Measurements from ENCODE around the gene TNFAIP3. TPM values are rescaled to one million over a fixed set of nuclear protein-coding genes. Genes with fewer than 3 reads are reported as not detected.

The TNFAIP3 gene
- polyA plus RNA-seq, 3 donors: 7.2 to 10.7 (median 7.8) TPM

DNA sequence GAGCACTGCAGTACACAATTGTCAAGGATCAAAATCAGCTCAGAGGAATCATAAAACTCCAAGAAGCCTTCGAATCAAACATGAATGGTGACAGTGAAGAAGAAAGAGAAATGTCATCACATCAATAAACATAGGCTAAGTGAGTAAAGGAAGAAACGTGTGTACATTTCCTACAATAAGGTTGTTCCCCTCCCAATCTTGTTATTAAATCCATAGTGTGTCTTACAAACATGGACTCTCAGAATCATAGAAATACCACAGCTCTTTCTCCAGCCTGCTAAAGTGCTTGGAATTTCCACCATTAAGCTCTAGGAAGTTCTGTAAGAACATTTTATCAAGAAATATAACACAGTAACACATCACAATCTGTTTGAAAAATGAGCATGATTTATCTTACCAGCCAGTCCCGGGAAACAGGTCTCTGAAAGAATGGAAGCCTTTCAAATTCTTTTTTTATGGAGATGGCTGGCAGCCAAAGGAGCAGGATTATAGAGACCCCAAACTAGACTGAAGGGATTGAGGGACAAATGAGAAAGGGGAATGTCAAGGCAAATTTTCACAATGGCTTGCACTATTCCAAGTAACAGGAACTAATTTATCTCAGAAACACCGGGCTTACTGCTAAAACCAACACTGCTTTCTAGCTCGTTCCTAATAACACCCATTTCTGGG lies 4.5 kb upstream of the TNFAIP3 start:
- DNase-seq (ENCODE audit: low read depth in 3 of 3, low spot score in 2 of 3): no peak

DNA sequence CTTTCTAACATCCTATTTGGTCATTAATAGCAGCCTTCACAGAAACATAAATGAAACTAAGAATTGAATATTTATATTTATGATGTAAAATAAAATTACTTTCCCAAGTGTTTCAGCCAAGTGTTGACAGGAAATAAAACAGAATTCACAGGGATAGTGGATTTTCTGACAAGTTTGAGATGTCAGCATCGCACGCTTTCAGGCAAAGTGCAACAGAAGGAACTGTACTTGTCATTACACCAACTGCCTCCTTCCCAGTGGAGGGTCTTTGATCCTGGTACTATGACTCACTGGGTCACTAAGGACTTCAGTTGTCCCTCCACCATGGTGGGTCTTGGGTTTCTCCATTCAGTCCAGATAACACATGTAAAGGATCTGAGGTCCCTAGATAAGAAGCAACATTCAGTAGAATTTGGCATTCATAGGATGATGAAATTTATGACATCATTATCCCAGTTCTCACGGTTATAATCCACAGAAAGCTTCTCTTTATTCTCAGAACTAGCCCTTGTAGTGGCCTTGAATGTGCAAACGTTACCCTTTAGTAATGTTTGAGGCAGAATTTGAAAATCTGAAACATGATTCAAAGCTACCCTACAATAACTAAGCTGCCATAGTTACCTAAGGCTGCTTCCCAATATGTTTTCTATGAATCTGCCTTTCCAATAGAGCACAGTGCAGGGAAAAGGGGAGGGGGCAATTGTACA lies 3.8 kb upstream of the TNFAIP3 start:
- DNase-seq (ENCODE audit: low read depth in 3 of 3, low spot score in 2 of 3): no peak

GRCh38 chr6:137864812-137865508 lies 2.1 kb upstream of the TNFAIP3 start:
- DNase-seq (ENCODE audit: low read depth in 3 of 3, low spot score in 2 of 3): no peak

GRCh38 chr6:137866200-137866913 lies 702 bp upstream of the TNFAIP3 start:
- DNase-seq (ENCODE audit: low read depth in 3 of 3, low spot score in 2 of 3): no peak

DNA sequence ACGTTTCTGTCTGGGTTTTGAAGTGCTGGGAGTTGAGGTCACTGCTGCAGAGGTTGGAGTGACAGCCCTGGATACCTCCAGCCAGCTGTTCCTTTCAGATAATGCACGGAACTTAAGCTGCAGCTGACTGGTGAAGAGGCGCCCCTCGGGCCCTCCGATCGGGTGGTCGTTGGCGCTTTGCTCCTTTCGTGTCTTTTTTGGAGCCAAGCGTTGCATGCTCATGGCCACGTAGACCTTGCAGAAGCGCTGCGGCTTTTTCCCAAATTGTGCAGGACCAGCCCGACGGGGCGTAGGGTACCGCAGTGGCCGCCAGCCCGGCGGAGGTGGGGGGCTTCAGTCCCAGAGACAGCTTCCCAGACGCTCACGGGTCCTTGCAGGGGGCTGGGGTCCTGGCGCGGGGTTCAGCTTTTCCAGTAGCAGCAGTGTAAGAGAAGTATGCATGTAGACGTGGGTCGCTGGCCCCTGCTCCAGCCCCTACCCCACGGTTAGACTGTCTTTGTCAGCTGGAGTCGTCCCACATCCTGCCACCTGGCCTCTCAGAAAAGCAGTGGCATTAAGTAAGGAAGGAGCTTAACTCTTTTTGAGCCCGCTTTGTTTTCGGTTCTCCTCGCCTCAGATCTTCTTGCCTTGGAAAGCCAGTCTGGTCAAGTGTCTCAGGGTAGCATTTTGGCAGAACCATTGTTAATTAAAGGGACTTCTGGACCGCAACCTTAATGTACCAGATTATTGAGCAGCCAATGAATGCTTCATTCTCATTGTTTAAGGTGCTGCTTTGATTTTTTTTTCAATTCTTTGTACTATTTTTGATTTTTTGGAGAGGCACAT lies 838 bp downstream of the TNFAIP3 start:
- no peak for DNase-seq (ENCODE audit: low read depth in 3 of 3, low spot score in 2 of 3)

- DNase-seq (ENCODE audit: low read depth in 3 of 3, low spot score in 2 of 3): no peak
Measured at GRCh38 chr6:137868721-137869548, 1.9 kb downstream of the TNFAIP3 start.

GRCh38 chr6:137869549-137870307 lies 2.7 kb downstream of the TNFAIP3 start:
- no peak for DNase-seq (ENCODE audit: low read depth in 3 of 3, low spot score in 2 of 3)

DNA sequence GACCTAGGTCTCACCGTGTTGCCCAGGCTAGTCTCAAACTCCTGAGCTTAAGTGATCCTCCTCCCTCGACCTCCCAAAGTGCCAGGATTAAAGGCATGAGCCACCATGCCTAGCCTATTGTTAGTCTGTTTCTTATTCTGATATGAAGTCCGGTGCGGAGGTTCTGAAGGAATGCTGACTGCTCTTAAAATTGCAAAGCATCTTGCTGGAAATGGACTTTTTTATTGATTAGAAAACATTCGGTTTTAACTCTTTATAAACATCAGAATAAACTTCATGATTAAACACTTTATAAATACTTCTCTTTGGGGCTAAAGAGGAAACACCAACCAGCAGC lies 3.2 kb downstream of the TNFAIP3 start:
- no peak for DNase-seq (ENCODE audit: low read depth in 3 of 3, low spot score in 2 of 3)

DNA sequence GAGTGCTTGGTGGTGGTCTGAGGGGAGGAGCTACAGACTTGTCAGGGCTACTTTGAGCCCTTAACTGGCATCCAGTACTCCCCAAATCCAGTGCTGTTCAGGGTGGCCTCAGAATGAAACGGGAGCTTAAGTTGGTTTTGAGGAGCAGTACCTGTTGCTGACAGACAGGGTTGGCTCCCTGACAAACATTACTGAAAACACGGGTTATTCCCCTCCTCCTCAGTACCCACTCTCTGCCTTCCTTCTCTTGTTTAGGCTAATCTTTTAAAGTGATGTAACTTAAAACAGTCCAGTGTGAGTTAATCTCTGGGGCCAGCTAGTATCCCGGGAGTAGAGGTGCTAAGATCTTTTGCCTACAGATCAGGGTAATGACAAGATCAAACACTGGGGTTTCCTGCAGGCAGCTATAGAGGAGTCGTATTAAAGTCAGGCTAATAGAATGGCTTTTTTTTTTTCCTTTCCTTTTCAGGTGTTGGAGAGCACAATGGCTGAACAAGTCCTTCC lies 3.7 kb downstream of the TNFAIP3 start:
- no peak for DNase-seq (ENCODE audit: low read depth in 3 of 3, low spot score in 2 of 3)

DNA sequence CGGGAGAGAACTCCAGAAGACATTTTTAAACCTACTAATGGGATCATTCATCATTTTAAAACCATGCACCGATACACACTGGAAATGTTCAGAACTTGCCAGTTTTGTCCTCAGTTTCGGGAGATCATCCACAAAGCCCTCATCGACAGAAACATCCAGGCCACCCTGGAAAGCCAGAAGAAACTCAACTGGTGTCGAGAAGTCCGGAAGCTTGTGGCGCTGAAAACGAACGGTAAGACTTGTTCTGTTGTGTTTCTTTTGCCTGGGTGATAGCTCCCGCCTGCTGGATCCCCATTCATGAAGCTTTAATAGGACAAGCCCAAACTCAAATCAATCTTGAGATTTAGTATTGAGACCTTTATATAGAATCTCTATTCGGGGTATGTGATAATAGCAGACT lies 4.2 kb downstream of the TNFAIP3 start:
- DNase-seq (ENCODE audit: low read depth in 3 of 3, low spot score in 2 of 3): no peak

DNA sequence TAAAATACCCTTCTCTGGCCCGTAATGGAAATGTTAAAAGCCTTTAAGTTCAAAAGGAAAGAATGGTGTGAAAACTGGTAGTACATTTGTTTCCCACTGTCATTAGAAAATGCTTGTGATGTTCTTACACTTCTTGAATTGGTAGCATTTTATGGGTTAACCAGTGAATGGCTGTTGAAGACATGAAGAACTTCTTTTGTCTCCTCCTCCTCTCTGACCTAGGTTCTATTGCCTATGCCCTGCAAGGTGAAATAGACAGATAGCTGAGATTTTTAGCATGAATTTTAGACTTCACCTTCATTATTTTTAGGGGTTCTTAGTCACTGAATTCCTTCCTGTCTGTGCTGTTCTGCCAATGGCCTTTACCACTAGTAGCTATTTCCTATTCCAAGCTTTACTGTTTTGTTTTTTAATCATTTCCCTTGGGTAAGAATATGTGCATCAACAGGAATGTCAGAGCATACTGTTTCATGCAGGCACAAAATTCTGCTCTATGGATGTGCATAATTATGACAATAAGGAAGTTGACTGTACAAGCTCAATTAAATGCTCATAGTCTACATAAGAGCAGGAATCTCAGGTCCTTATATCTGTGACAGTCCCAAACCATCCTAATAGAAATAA lies 4.9 kb downstream of the TNFAIP3 start:
- no peak for DNase-seq (ENCODE audit: low read depth in 3 of 3, low spot score in 2 of 3)

GRCh38 chr6:137872581-137873115 lies 5.6 kb downstream of the TNFAIP3 start:
- no peak for DNase-seq (ENCODE audit: low read depth in 3 of 3, low spot score in 2 of 3)

DNA sequence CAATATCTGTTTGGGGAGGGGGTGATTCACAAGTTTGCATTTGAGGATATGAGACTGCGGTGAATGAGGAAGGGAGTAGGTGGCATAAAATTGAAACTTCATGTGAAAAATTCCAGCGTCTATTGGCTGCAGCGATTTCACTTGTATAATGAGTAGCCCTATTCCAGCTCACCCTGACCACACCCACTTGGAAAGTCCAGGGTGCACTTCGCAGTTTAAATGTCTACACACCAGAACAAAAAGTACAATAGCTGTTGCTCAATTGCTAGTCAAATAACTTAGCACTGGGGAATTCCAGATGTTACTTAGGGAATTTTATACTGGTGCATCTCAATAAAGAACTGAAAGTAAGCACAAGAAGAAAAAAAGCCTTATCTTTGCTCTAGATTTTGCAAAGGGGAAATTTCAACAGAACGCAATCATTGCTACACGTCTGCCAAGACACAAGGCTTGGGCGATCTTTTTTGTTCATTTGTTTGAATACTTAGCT lies 6.3 kb downstream of the TNFAIP3 start:
- no peak for DNase-seq (ENCODE audit: low read depth in 3 of 3, low spot score in 2 of 3)

GRCh38 chr6:137874204-137875057 lies 7.4 kb downstream of the TNFAIP3 start:
- DNase-seq (ENCODE audit: low read depth in 3 of 3, low spot score in 2 of 3): no peak

GRCh38 chr6:137875058-137875520 lies 8.0 kb downstream of the TNFAIP3 start:
- no peak for DNase-seq (ENCODE audit: low read depth in 3 of 3, low spot score in 2 of 3)

- DNase-seq (ENCODE audit: low read depth in 3 of 3, low spot score in 2 of 3): no peak
Measured at GRCh38 chr6:137875606-137876005, 8.5 kb downstream of the TNFAIP3 start.

DNA sequence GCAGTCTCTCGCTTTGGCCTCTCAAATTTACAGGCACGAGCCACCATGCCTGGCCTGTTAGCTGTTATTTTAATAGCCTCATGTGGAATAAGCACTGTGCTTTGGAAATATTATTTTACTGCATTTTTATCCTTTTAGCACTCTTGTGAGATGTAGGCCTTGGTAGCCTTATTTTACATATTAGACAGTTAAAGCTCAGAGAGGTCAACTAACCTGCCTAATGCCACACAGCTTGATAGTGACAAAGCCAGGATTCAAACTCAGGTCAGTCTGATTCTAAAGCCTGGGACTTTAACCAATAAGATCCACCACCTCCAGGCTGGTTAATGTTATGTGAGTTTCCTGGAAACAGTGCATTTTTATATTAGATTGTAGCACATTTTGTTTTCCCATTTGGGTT lies 9.5 kb downstream of the TNFAIP3 start:
- no peak for DNase-seq (ENCODE audit: low read depth in 3 of 3, low spot score in 2 of 3)
